K562 (cell line): ENCODE measurements around the gene STK17A. TPM values are rescaled to one million over a fixed set of nuclear protein-coding genes. Genes with fewer than 3 reads are reported as not detected.

Experiments used
- COPS2 ChIP-seq: fragments of 450-650 bp; conservative IDR thresholded peaks from 2 replicates; pipeline ENCODE4 v1.6.1; 2016; ENCODE audit warnings: mild to moderate bottlenecking, moderate library complexity
- DNMT1 ChIP-seq: fragments of 450-650 bp; IDR thresholded peaks from 2 replicates; pipeline ENCODE4 v1.6.1; 2016; ENCODE audit warnings: antibody characterized with exemption, mild to moderate bottlenecking
- HNRNPLL ChIP-seq: fragments of 200-400 bp; formaldehyde crosslinking; IDR thresholded peaks from 2 replicates; pipeline ENCODE4 v1.6.1; 2017; ENCODE audit warnings: low read length, low read depth, mild to moderate bottlenecking; ENCODE audit not compliant: poor library complexity, severe bottlenecking
- KAT8 ChIP-seq: fragments of 450-650 bp; IDR thresholded peaks from 2 replicates; pipeline ENCODE4 v1.6.1; 2016; ENCODE audit warnings: low read depth, mild to moderate bottlenecking
- NCOR1 ChIP-seq: fragments of 450-650 bp; IDR thresholded peaks from 2 replicates; pipeline ENCODE4 v1.6.1; 2016; ENCODE audit warnings: mild to moderate bottlenecking, moderate library complexity
- NONO ChIP-seq, 2 experiments: fragments of 200-400 bp in 1 of 2; fragments of 450-650 bp in 1 of 2; formaldehyde crosslinking in 1 of 2; IDR thresholded peaks; 2 replicates each; pipeline ENCODE4 v1.6.1; 2017; ENCODE audit warnings: low read depth in 2 of 2, mild to moderate bottlenecking in 2 of 2, moderate library complexity in 2 of 2, low read length in 1 of 2
- PHTF2 ChIP-seq: fragments of 250-450 bp; sonication (Bioruptor Pico); IDR thresholded peaks from 2 replicates; pipeline ENCODE4 v1.5.0; 2021; ENCODE audit warnings: mild to moderate bottlenecking
- PURB ChIP-seq: sonication (generic); formaldehyde crosslinking; IDR thresholded peaks from 2 replicates; pipeline ENCODE4 v1.9.0; 2021; ENCODE audit warnings: low read depth, mild to moderate bottlenecking, missing genetic modification reagents
- ZNF212 ChIP-seq: fragments of 450-650 bp; formaldehyde crosslinking; IDR thresholded peaks from 2 replicates; pipeline ENCODE4 v1.4.0; 2020; ENCODE audit warnings: mild to moderate bottlenecking
- polyA plus RNA-seq, 8 experiments: library from polyadenylated mRNA; depleted of rRNA in 4 of 8; stranded (reverse) in 5 of 8; unstranded in 3 of 8; fragments of >200 nt; fragmentation: Nextera tagmentation in 2 of 8; fragmentation: Illumina TruSeq in 1 of 8; extraction: Ambion mirVana in 2 of 8; extraction: Trizol in 1 of 8; gene quantifications; 2 replicates each; pipeline versions ENCODE4 v1.2.1 to v1.2.3, GENCODE V29; 2011 to 2014; ENCODE audit warnings: inconsistent platforms in 1 of 8, missing spikeins in 1 of 8
- total RNA-seq, 7 experiments: library from RNA; depleted of rRNA in 6 of 7; stranded (reverse); fragments of >200 nt in 6 of 7; fragmentation: Illumina TruSeq in 2 of 7; extraction: Trizol in 2 of 7; gene quantifications; 2 replicates each; pipeline versions ENCODE4 v1.2.1 to v1.2.3, GENCODE V29; 2011 to 2021; ENCODE audit warnings: low replicate concordance in 1 of 7
- TF ChIP-seq, protein P1 (sequence below), 2 experiments: fragments of 450-650 bp; IDR thresholded peaks; 2 replicates each; pipeline ENCODE4 v1.6.1; 2016; ENCODE audit warnings: mild to moderate bottlenecking in 2 of 2, borderline replicate concordance in 1 of 2, low read depth in 1 of 2, moderate library complexity in 1 of 2
- TF ChIP-seq, protein P2 (sequence below): sonication (generic); formaldehyde crosslinking; IDR thresholded peaks from 2 replicates; pipeline ENCODE4 v1.8.0; 2023; ENCODE audit warnings: mild to moderate bottlenecking, missing genetic modification reagents
- TF ChIP-seq, protein P3 (sequence below): sonication (generic); IDR thresholded peaks from 2 replicates; pipeline ENCODE4 v1.6.1; 2016

STK17A gene
- total and polyA plus RNA-seq, 9 of the 15 experiments (the other 6 are each of a cell fraction or from before 2014, with no cell fraction given), result 3.4 to 16.3 (median 13.2) TPM

DNA sequence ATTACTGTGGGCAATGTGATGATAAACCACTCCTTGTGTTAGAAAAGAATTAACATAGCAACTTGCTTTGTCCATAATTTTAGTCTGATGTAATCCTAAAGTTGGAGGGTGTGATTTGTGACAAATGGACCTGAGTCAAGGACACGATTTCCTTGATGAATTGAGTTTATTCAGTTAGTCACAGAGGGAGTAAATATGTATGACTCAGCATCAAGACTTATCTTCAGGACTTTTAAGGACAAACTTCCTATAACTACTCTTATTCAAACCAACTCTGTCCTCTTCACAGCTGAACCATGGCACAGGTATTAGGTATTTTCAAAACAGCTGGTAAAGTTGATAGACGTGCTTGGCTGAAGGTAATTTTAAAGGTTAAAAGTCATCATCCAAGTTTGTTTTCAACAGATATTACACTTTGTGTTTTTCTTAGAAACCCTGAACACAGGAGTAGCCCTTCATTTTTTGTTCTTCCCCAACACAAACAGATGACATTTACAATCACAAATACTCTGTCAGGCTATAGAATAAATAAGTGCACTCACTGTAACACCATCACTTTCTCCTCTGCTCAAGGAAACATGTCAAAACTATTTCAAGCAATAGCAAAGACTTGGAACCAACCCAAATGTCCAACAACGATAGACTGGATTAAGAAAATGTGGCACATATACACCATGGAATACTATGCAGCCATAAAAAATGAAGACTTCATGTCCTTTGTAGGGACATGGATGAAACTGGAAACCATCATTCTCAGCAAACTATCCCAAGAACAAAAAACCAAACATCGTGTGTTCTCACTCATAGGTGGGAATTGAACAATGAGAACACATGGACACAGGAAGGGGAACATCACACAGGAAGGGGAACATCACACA is 91.9 kb downstream of the STK17A start (continued):
- TF ChIP-seq, protein P1, sequence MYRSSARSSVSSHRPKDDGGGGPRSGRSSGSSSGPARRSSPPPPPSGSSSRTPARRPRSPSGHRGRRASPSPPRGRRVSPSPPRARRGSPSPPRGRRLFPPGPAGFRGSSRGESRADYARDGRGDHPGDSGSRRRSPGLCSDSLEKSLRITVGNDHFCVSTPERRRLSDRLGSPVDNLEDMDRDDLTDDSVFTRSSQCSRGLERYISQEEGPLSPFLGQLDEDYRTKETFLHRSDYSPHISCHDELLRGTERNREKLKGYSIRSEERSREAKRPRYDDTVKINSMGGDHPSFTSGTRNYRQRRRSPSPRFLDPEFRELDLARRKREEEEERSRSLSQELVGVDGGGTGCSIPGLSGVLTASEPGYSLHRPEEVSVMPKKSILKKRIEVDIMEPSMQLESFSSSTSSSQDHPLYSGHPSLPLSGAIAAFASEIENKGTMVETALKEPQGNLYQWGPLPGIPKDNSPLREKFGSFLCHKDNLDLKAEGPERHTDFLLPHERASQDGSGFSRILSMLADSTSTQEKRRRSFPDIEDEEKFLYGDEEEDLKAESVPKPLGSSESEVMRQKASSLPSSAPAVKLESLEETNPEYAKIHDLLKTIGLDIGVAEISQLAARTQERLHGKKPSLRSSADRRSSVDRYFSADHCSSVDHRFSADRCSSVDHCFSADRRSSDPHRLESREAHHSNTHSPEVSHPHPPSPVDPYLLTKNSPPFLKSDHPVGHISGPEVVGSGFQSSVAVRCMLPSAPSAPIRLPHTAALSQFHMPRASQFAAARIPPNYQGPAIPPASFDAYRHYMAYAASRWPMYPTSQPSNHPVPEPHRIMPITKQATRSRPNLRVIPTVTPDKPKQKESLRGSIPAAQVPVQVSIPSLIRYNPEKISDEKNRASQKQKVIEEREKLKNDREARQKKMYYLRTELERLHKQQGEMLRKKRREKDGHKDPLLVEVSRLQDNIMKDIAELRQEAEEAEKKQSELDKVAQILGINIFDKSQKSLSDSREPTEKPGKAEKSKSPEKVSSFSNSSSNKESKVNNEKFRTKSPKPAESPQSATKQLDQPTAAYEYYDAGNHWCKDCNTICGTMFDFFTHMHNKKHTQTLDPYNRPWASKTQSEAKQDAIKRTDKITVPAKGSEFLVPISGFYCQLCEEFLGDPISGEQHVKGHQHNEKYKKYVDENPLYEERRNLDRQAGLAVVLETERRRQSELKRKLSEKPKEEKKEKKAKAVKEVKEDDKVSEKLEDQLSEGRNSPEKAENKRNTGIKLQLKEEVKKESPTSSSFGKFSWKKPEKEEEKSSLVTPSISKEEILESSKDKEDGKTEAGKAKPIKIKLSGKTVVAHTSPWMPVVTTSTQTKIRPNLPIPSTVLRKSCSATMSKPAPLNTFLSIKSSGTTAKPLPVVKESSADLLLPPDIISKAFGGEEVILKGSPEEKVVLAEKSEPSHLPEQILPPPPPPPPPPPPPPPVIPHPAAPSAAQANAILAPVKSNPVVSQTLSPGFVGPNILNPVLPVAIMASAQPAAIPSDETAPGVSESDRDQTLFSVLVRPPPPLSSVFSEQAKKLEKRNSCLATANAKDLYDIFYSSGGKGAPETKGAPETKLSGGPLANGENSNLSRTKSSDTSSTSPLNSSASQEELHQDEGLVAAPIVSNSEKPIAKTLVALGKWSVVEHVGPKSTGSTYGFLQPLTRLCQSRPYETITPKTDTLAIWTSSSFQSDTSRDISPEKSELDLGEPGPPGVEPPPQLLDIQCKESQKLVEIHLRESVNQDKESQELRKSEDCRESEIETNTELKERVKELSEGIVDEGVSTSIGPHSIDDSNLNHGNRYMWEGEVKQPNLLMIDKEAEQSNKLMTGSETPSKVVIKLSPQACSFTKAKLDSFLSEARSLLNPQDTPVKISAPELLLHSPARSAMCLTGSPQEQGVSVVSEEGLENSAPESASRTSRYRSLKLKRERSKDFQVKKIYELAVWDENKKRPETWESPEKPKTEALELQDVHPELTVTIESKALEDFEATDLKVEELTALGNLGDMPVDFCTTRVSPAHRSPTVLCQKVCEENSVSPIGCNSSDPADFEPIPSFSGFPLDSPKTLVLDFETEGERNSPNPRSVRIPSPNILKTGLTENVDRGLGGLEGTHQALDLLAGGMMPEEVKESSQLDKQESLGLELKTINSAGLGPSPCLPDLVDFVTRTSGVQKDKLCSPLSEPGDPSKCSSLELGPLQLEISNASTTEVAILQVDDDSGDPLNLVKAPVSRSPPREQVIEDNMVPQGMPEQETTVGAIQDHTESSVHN (IDR thresholded peaks at IDR 0.05; ENCODE audit: borderline replicate concordance in 1 of 2, low read depth in 1 of 2), result no peak
- TF ChIP-seq HNRNPLL (no peak), PHTF2 (CRISPR knock-in tag) (no peak), PURB (CRISPR knock-in tag) (no peak), DNMT1 (no peak), COPS2 (no peak), NONO (IDR thresholded peaks at IDR 0.05; ENCODE audit: low read depth in 2 of 2, low read length in 1 of 2) (no peak), KAT8 (no peak), NCOR1 (no peak), ZNF212 (CRISPR knock-in tag) (no peak)
- TF ChIP-seq, protein P2, sequence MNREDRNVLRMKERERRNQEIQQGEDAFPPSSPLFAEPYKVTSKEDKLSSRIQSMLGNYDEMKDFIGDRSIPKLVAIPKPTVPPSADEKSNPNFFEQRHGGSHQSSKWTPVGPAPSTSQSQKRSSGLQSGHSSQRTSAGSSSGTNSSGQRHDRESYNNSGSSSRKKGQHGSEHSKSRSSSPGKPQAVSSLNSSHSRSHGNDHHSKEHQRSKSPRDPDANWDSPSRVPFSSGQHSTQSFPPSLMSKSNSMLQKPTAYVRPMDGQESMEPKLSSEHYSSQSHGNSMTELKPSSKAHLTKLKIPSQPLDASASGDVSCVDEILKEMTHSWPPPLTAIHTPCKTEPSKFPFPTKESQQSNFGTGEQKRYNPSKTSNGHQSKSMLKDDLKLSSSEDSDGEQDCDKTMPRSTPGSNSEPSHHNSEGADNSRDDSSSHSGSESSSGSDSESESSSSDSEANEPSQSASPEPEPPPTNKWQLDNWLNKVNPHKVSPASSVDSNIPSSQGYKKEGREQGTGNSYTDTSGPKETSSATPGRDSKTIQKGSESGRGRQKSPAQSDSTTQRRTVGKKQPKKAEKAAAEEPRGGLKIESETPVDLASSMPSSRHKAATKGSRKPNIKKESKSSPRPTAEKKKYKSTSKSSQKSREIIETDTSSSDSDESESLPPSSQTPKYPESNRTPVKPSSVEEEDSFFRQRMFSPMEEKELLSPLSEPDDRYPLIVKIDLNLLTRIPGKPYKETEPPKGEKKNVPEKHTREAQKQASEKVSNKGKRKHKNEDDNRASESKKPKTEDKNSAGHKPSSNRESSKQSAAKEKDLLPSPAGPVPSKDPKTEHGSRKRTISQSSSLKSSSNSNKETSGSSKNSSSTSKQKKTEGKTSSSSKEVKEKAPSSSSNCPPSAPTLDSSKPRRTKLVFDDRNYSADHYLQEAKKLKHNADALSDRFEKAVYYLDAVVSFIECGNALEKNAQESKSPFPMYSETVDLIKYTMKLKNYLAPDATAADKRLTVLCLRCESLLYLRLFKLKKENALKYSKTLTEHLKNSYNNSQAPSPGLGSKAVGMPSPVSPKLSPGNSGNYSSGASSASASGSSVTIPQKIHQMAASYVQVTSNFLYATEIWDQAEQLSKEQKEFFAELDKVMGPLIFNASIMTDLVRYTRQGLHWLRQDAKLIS (CRISPR knock-in tag), result no peak
- TF ChIP-seq, protein P3, sequence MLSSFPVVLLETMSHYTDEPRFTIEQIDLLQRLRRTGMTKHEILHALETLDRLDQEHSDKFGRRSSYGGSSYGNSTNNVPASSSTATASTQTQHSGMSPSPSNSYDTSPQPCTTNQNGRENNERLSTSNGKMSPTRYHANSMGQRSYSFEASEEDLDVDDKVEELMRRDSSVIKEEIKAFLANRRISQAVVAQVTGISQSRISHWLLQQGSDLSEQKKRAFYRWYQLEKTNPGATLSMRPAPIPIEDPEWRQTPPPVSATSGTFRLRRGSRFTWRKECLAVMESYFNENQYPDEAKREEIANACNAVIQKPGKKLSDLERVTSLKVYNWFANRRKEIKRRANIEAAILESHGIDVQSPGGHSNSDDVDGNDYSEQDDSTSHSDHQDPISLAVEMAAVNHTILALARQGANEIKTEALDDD, result no peak; the same call in 1 of the 2 replicates
